K562 (cell line): ENCODE results near the gene BICDL1. TPM values are rescaled to one million over a fixed set of nuclear protein-coding genes. Genes with fewer than 3 reads are reported as not detected.
A peak's percentile ranks its signal among the peaks of the same experiment; 100 is the strongest.

ENCODE experiments used
- ATAC-seq: fragments of 200-7000 bp; cut with Tn5 transposase; 3 replicates; pipeline ENCODE4 v1.9.1; 2020; ENCODE audit warnings: moderate library complexity
- BruUV-seq: library from RNA; stranded (reverse); fragments of 400-500 nt; replicated peaks from 2 replicates; lab custom pipeline; 2021; lab: Mats Ljungman, UMichigan
- CTCF ChIA-PET: fragments of 300-600 bp; formaldehyde crosslinking; extraction: SDS; loops from one replicate; lab custom pipeline; 2021; ENCODE audit warnings: low intra/inter-chr PET ratio; lab: Yijun Ruan, JAX
- POLR2A ChIA-PET: fragments of 300-600, 350-650 bp; sonication (Branson Sonifier 250); formaldehyde crosslinking; extraction: SDS; loops from one replicate; lab custom pipeline; 2021; ENCODE audit warnings: antibody characterized with exemption, inconsistent platforms; lab: Yijun Ruan, JAX
- DNase-seq, 4 experiments: peaks; one replicate each; pipeline versions ENCODE4 v3.0.0 to v3.0.0-alpha.2; 2011 to 2018; ENCODE audit warnings: low spot score in 3 of 4, mixed read lengths in 3 of 4; ENCODE audit errors: extremely low read depth in 1 of 4
- FAIRE-seq: peaks from 2 replicates; lab custom pipeline; 2011; peaks lifted over from hg19 to GRCh38; lab: Jason Lieb, UNC
- H2AFZ ChIP-seq: 2 replicates; pipeline ENCODE4 v1.6.0; 2011; ENCODE audit warnings: low read depth, low read length, control low read depth, inconsistent platforms
- H3K27ac ChIP-seq: fragments of 200-600 bp; 3 replicates; pipeline ENCODE4 v1.8.0; 2011; ENCODE audit warnings: low read depth, mild to moderate bottlenecking, control low read depth, inconsistent platforms, low read length, moderate library complexity, mixed read lengths; ENCODE audit errors: extremely low read depth
- H3K27me3 ChIP-seq, 2 experiments: fragments of 300-600 bp in 1 of 2; 2 replicates in 1 of 2; 3 replicates in 1 of 2; pipeline versions ENCODE4 v1.6.0 to v1.8.0; 2011; ENCODE audit warnings: inconsistent platforms in 2 of 2, low read length in 2 of 2, mild to moderate bottlenecking in 1 of 2, mixed read lengths in 1 of 2, moderate library complexity in 1 of 2; ENCODE audit not compliant: control insufficient read depth in 2 of 2, insufficient read depth in 2 of 2
- H3K36me3 ChIP-seq: fragments of 300-600 bp; 3 replicates; pipeline ENCODE4 v1.8.0; 2011; ENCODE audit warnings: mild to moderate bottlenecking, low read length, inconsistent platforms; ENCODE audit not compliant: control insufficient read depth, insufficient read depth
- H3K4me1 ChIP-seq, 2 experiments: fragments of 200-600 bp in 1 of 2; replicated peaks in 1 of 2; 2 replicates in 1 of 2; 3 replicates in 1 of 2; pipeline versions ENCODE4 v1.5.1 to v1.8.0; 2011; ENCODE audit warnings: inconsistent platforms in 2 of 2, low read length in 2 of 2, mild to moderate bottlenecking in 1 of 2, mixed read lengths in 1 of 2, moderate library complexity in 1 of 2; ENCODE audit not compliant: control insufficient read depth in 2 of 2, insufficient read depth in 2 of 2
- H3K4me2 ChIP-seq: 2 replicates; pipeline ENCODE4 v1.6.1; 2011; ENCODE audit warnings: low read length, control low read depth, inconsistent platforms, mixed read lengths; ENCODE audit not compliant: insufficient read depth
- H3K4me3 ChIP-seq: fragments of 200-600 bp; sonication (generic), shearing (Covaris generic); 2 replicates; pipeline ENCODE4 v1.5.1; 2016; ENCODE audit warnings: control low read depth, inconsistent platforms
- H3K79me2 ChIP-seq: fragments of 200-600 bp; 3 replicates; pipeline ENCODE4 v1.8.0; 2011; ENCODE audit warnings: low read length, inconsistent platforms; ENCODE audit not compliant: control insufficient read depth, insufficient read depth
- H3K9ac ChIP-seq, 2 experiments: 2 replicates each; pipeline versions ENCODE4 v1.6.0 to v1.6.1; 2011; ENCODE audit warnings: low read depth in 2 of 2, low read length in 2 of 2, control low read depth in 1 of 2, inconsistent platforms in 1 of 2, mild to moderate bottlenecking in 1 of 2, mixed read lengths in 1 of 2; ENCODE audit not compliant: insufficient read depth in 1 of 2
- H3K9me1 ChIP-seq: one replicate; pipeline ENCODE4 v1.6.0; 2011; ENCODE audit warnings: inconsistent platforms, mild to moderate bottlenecking, low read length, moderate library complexity; ENCODE audit not compliant: control insufficient read depth, insufficient read depth
- H3K9me3 ChIP-seq: replicated peaks from 2 replicates; pipeline ENCODE4 v1.5.1; 2011; ENCODE audit warnings: low read depth, low read length, inconsistent platforms; ENCODE audit not compliant: control insufficient read depth, insufficient read depth
- H4K20me1 ChIP-seq: replicated peaks from 2 replicates; pipeline ENCODE4 v1.6.1; 2011; ENCODE audit warnings: low read length, inconsistent platforms, mixed read lengths; ENCODE audit not compliant: control insufficient read depth, insufficient read depth
- ARID1B ChIP-seq: fragments of 450-650 bp; IDR thresholded peaks from 2 replicates; pipeline ENCODE4 v1.6.1; 2016; ENCODE audit warnings: antibody characterized with exemption, mild to moderate bottlenecking, inconsistent platforms
- ASH1L ChIP-seq: fragments of 450-650 bp; IDR thresholded peaks from 2 replicates; pipeline ENCODE4 v1.6.1; 2018; ENCODE audit warnings: borderline replicate concordance, mild to moderate bottlenecking, low read depth; ENCODE audit not compliant: partially characterized antibody
- ATF1 ChIP-seq, 2 experiments: fragments of 450-650 bp in 1 of 2; IDR thresholded peaks; 2 replicates each; pipeline ENCODE4 v1.6.1; 2016; ENCODE audit warnings: missing compliant biosample characterization in 1 of 2, missing genetic modification characterization in 1 of 2
- C11orf30 ChIP-seq: fragments of 450-650 bp; IDR thresholded peaks from 2 replicates; pipeline ENCODE4 v1.6.1; 2016; ENCODE audit warnings: low read depth, mild to moderate bottlenecking
- DIDO1 ChIP-seq: fragments of 450-650 bp; IDR thresholded peaks from 2 replicates; pipeline ENCODE4 v1.6.1; 2016; ENCODE audit warnings: low read depth, missing biosample characterization, missing genetic modification characterization
- L3MBTL2 ChIP-seq: fragments of 450-650 bp; IDR thresholded peaks from 2 replicates; pipeline ENCODE4 v1.6.1; 2016; ENCODE audit warnings: mild to moderate bottlenecking, moderate library complexity
- MAFF ChIP-seq: IDR thresholded peaks from 2 replicates; pipeline ENCODE4 v1.6.1; 2012; ENCODE audit warnings: low read length, improper control_type of control experiment
- MAFG ChIP-seq: fragments of 450-650 bp; conservative IDR thresholded peaks from 2 replicates; pipeline ENCODE4 v1.6.1; 2016; ENCODE audit warnings: missing genetic modification characterization, missing compliant biosample characterization
- MAFK ChIP-seq: IDR thresholded peaks from 2 replicates; pipeline ENCODE4 v1.6.1; 2011; ENCODE audit warnings: low read length, improper control_type of control experiment
- NFE2 ChIP-seq: IDR thresholded peaks from 2 replicates; pipeline ENCODE4 v1.6.1; 2014; ENCODE audit warnings: antibody characterized with exemption, low read depth
- SRSF9 ChIP-seq: fragments of 200-400 bp; formaldehyde crosslinking; IDR thresholded peaks from 2 replicates; pipeline ENCODE4 v1.6.1; 2017; ENCODE audit warnings: low read depth, low read length, borderline replicate concordance
- TAL1 ChIP-seq: fragments of 450-650 bp; IDR thresholded peaks from 2 replicates; pipeline ENCODE4 v1.6.1; 2016; ENCODE audit warnings: mild to moderate bottlenecking
- TCF3 ChIP-seq: sonication (generic); formaldehyde crosslinking; IDR thresholded peaks from 2 replicates; pipeline ENCODE4 v1.4.0; 2020; ENCODE audit warnings: mild to moderate bottlenecking, missing genetic modification reagents
- ZNF316 ChIP-seq: fragments of 450-650 bp; IDR thresholded peaks from 2 replicates; pipeline ENCODE4 v1.6.1; 2016
- ZNF79 ChIP-seq: fragments of 250-450 bp; sonication (Bioruptor Pico); IDR thresholded peaks from 2 replicates; pipeline ENCODE4 v1.4.0; 2020; ENCODE audit warnings: low read depth, mild to moderate bottlenecking, moderate library complexity
- WGBS: fragments of 100-300 bp; shearing (Covaris generic); methylation state at CpG from one replicate; pipeline ENCODE4 v1.1.6; 2016; ENCODE audit warnings: low coverage, mixed read lengths; ENCODE audit not compliant: insufficient coverage; ENCODE audit errors: missing lambda C conversion rate; 5-methylcytosine and 5-hydroxymethylcytosine counted together
- in situ Hi-C: fragments of 300-500 bp; cut with MboI; formaldehyde crosslinking; loops from 4 replicates; pipeline ENCODE4 v1.15.0; 2018; ENCODE audit warnings: inconsistent platforms, mixed read lengths
- intact Hi-C: fragments of 100-400 bp; cut with micrococcal nuclease; formaldehyde crosslinking; loops from 2 replicates; pipeline ENCODE4 v1.14.2; 2022
- polyA plus RNA-seq, 8 experiments: library from polyadenylated mRNA; depleted of rRNA in 4 of 8; stranded (reverse) in 5 of 8; unstranded in 3 of 8; fragments of >200 nt; fragmentation: Nextera tagmentation in 2 of 8; fragmentation: Illumina TruSeq in 1 of 8; extraction: Ambion mirVana in 2 of 8; extraction: Trizol in 1 of 8; gene quantifications; 2 replicates each; pipeline versions ENCODE4 v1.2.1 to v1.2.3, GENCODE V29; 2011 to 2014; ENCODE audit warnings: inconsistent platforms in 1 of 8, missing spikeins in 1 of 8
- total RNA-seq, 7 experiments: library from RNA; depleted of rRNA in 6 of 7; stranded (reverse); fragments of >200 nt in 6 of 7; fragmentation: Illumina TruSeq in 2 of 7; extraction: Trizol in 2 of 7; gene quantifications; 2 replicates each; pipeline versions ENCODE4 v1.2.1 to v1.2.3, GENCODE V29; 2011 to 2021; ENCODE audit warnings: low replicate concordance in 1 of 7
- TF ChIP-seq, protein P1 (sequence below): sonication (generic); formaldehyde crosslinking; IDR thresholded peaks from 2 replicates; pipeline ENCODE4 v1.8.0; 2022; ENCODE audit warnings: missing genetic modification reagents, mild to moderate bottlenecking, moderate library complexity, borderline replicate concordance
- TF ChIP-seq, protein P2 (sequence below), 2 experiments: IDR thresholded peaks; 2 replicates each; pipeline ENCODE4 v1.6.1; 2011; ENCODE audit warnings: borderline replicate concordance in 1 of 2, control low read depth in 1 of 2, low read depth in 1 of 2, low read length in 1 of 2, mild to moderate bottlenecking in 1 of 2, mixed read lengths in 1 of 2, moderate library complexity in 1 of 2; ENCODE audit not compliant: insufficient read depth in 1 of 2, insufficient read length in 1 of 2, poor library complexity in 1 of 2, severe bottlenecking in 1 of 2; ENCODE audit errors: extremely low read depth in 1 of 2

Gene BICDL1
- total and polyA plus RNA-seq, 9 of the 15 experiments (the other 6 are each of a cell fraction or from before 2014, with no cell fraction given) = 0.06 to 2.0 (median 0.58) TPM

DNA sequence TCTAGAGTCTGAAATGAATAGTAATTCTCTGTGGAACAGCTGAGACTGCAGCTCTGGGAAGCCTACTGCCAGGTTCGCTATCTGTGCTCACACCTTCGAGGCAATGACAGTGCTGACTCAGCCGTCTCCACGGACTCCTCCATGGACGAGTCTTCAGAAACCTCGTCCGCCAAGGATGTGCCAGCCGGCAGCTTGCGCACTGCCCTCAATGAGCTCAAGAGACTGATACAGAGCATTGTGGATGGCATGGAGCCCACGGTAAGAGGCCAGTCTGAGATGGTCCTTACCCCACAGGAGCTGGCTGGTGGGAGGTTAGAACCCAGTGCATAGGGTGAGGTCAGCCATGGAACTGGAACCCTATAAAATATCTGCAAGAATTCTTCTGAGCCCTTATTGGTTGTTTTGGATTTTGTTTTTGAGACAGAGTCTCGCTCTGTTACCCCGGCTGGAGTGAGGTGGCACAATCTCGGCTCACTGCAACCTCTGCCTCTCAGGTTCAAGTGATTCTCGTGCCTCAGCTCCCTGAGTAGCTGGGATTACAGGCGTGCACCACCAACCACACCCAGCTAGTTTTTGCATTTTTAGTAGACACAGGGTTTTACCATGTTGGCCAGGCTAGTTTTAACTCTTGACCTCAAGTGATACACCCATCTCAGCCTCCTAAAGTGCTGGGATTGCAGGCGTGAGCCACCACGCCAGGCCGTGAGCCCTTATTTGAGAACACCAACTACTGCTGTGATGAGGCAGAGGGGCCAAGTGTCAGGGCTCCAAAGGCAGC, 83.6 kb downstream of the BICDL1 start:
- ATAC-seq (peak; percentile 82), FAIRE-seq (peak; percentile 48), DNase-seq (peak in 2 of 4 experiments; percentile 37 to 42)
- H4K20me1 ChIP-seq = no peaks in the 10 kb centered on the region
- no peak overlapping the region for H3K4me2 ChIP-seq
- no peak overlapping the region for H3K27ac ChIP-seq
- no peaks in the 10 kb centered on the region for H3K79me2 ChIP-seq
- intact Hi-C loops (no loop called here), in situ Hi-C loops (no loop called here)
- no peak overlapping the region for H3K4me3 ChIP-seq
- H3K9me3 ChIP-seq = no peaks in the 10 kb centered on the region
- POLR2A ChIA-PET = interaction anchor here (1.0 to 1.7 kb wide), 5 partner anchors 8 to 39 kb away, joined by 3 to 5 read pairs (median 3); no protein-coding TSS in a partner anchor
- 0 out of 4 replicates have a peak overlapping the region, but pooled peaks of 1 of the 2 experiments have one; percentile 20 for H3K9ac ChIP-seq
- no peak overlapping the region for H2AFZ ChIP-seq
- WGBS = 2% methylated on average over 18 of the region's 18 CpGs
- no peaks in the 10 kb centered on the region for H3K9me1 ChIP-seq
- no peaks in the 10 kb centered on the region; a peak in 1 of 5 replicates for H3K4me1 ChIP-seq
- TF ChIP-seq ASH1L = no peak
- TF ChIP-seq ARID1B = peak; percentile 39; the same call in 1 of the 2 replicates
- TF ChIP-seq MAFG (tag) = peak; percentile 84
- peak; percentile 18; the same call in 1 of the 2 replicates for TF ChIP-seq TAL1
- peak; percentile 62 for TF ChIP-seq MAFF
- peak; percentile 70 for TF ChIP-seq MAFK
- TF ChIP-seq NFE2 = peak; percentile 30; the same call in 1 of the 2 replicates
- TF ChIP-seq, protein P1, sequence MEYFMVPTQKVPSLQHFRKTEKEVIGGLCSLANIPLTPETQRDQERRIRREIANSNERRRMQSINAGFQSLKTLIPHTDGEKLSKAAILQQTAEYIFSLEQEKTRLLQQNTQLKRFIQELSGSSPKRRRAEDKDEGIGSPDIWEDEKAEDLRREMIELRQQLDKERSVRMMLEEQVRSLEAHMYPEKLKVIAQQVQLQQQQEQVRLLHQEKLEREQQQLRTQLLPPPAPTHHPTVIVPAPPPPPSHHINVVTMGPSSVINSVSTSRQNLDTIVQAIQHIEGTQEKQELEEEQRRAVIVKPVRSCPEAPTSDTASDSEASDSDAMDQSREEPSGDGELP = peak; percentile 30; the same call in 1 of the 2 replicates
- TF ChIP-seq TCF3 (CRISPR knock-in tag) = peak; percentile 40; the same call in 1 of the 2 replicates
- TF ChIP-seq ZNF79 (CRISPR knock-in tag) = no peak
- TF ChIP-seq ZNF316 = peak; percentile 93
- TF ChIP-seq, protein P2, sequence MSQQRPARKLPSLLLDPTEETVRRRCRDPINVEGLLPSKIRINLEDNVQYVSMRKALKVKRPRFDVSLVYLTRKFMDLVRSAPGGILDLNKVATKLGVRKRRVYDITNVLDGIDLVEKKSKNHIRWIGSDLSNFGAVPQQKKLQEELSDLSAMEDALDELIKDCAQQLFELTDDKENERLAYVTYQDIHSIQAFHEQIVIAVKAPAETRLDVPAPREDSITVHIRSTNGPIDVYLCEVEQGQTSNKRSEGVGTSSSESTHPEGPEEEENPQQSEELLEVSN (IDR thresholded peaks at IDR 0.05; ENCODE audit: borderline replicate concordance in 1 of 2, extremely low read depth in 1 of 2, insufficient read depth in 1 of 2, insufficient read length in 1 of 2, low read depth in 1 of 2, low read length in 1 of 2, poor library complexity in 1 of 2, severe bottlenecking in 1 of 2) = peak in 1 of 2 experiments; percentile 38
- TF ChIP-seq DIDO1 (tag) = no peak
- no peak for TF ChIP-seq SRSF9
- TF ChIP-seq L3MBTL2 = peak; percentile 42; the same call in 1 of the 2 replicates
- no peak for TF ChIP-seq ATF1 (CRISPR knock-in tag; IDR thresholded peaks at IDR 0.05)
- no peak for TF ChIP-seq ATF1 (tag; IDR thresholded peaks at IDR 0.05)
- TF ChIP-seq C11orf30 = peak; percentile 88
- no peaks in the 10 kb centered on the region for H3K36me3 ChIP-seq
- H3K27me3 ChIP-seq = peaks cover 32 to 68% of the 10 kb centered on the region in 2 experiments
- BruUV-seq = no TSS peak
- CTCF ChIA-PET = no interaction called here
